ENCODE data around the gene LARGE1. TPM values are rescaled to one million over a fixed set of nuclear protein-coding genes. Genes with fewer than 3 reads are reported as not detected.

LARGE1 gene
- total RNA-seq, 1 donor: 22.8 TPM

DNA sequence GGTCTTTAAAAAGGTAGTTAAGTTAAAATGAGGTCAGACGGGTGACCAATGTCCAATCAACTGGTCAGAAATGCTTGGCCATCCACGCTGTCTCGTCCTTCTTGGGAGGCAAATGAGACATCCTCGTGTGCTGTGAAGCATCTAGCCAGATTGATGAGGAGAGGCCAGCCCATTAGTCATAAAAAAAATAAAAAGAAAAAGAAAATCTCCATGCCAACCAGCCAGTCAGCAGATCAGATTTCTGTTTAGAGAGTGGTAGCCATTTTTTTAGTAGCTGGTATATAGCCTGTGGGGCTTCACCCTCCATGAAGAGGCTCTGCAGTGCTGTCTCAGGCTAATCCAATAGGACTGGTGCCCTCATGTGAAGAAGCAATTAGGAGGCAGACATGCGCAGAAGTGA, 519.0 kb downstream of the LARGE1 start:
- peaks cover 4% of the 10 kb centered on the region for H3K4me1 ChIP-seq (ENCODE audit: insufficient read depth, low read length)
- no peak overlapping the region for H3K4me3 ChIP-seq (ENCODE audit: insufficient read depth, low read length)
- peak overlapping the region; percentile 80 for H2AFZ ChIP-seq (ENCODE audit: low read length)
- DNase-seq (ENCODE audit: insufficient read length, low spot score, missing footprints): peak; percentile 93
- H3K4me2 ChIP-seq (ENCODE audit: insufficient read depth, low read length): no peak overlapping the region
- no peaks in the 10 kb centered on the region for H3K36me3 ChIP-seq (ENCODE audit: insufficient read depth, low read length)
- TF ChIP-seq, protein P1, sequence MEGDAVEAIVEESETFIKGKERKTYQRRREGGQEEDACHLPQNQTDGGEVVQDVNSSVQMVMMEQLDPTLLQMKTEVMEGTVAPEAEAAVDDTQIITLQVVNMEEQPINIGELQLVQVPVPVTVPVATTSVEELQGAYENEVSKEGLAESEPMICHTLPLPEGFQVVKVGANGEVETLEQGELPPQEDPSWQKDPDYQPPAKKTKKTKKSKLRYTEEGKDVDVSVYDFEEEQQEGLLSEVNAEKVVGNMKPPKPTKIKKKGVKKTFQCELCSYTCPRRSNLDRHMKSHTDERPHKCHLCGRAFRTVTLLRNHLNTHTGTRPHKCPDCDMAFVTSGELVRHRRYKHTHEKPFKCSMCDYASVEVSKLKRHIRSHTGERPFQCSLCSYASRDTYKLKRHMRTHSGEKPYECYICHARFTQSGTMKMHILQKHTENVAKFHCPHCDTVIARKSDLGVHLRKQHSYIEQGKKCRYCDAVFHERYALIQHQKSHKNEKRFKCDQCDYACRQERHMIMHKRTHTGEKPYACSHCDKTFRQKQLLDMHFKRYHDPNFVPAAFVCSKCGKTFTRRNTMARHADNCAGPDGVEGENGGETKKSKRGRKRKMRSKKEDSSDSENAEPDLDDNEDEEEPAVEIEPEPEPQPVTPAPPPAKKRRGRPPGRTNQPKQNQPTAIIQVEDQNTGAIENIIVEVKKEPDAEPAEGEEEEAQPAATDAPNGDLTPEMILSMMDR (IDR thresholded peaks at IDR 0.05; ENCODE audit: extremely low read depth, low read depth, low read length): no peak
- peaks cover 3% of the 10 kb centered on the region for H3K9me3 ChIP-seq (ENCODE audit: low read depth, low read length)
- no peaks in the 10 kb centered on the region for H4K20me1 ChIP-seq (ENCODE audit: insufficient read depth, low read length)
- H3K27ac ChIP-seq (ENCODE audit: low read depth, low read length): peak overlapping the region; percentile 40
- no peaks in the 10 kb centered on the region for H3K79me2 ChIP-seq (ENCODE audit: insufficient read depth, low read length)
- H3K27me3 ChIP-seq (ENCODE audit: insufficient read depth, low read length): no peaks in the 10 kb centered on the region

- Histone ChIP-seq H3K4me1 (ENCODE audit: insufficient read depth, low read length) (peaks cover 4% of the 10 kb centered on the region), H3K4me3 (ENCODE audit: insufficient read depth, low read length) (no peak overlapping the region), H3K4me2 (ENCODE audit: insufficient read depth, low read length) (no peak overlapping the region)
Measured at GRCh38 chr22:33400891-33401290, 519.4 kb downstream of the LARGE1 start.

GRCh38 chr22:33400061-33400840, 520.0 kb downstream of the LARGE1 start:
- Histone ChIP-seq H3K27me3 (ENCODE audit: insufficient read depth, low read length) (no peaks in the 10 kb centered on the region), H3K9me3 (ENCODE audit: low read depth, low read length) (peaks cover 3% of the 10 kb centered on the region), H3K4me3 (ENCODE audit: insufficient read depth, low read length) (no peak overlapping the region), H3K4me1 (ENCODE audit: insufficient read depth, low read length) (peaks cover 4% of the 10 kb centered on the region), H3K4me2 (ENCODE audit: insufficient read depth, low read length) (no peak overlapping the region), H4K20me1 (ENCODE audit: insufficient read depth, low read length) (no peaks in the 10 kb centered on the region), H3K27ac (ENCODE audit: low read depth, low read length) (no peak overlapping the region), H2AFZ (ENCODE audit: low read length) (no peak overlapping the region), H3K79me2 (ENCODE audit: insufficient read depth, low read length) (no peaks in the 10 kb centered on the region), H3K36me3 (ENCODE audit: insufficient read depth, low read length) (no peaks in the 10 kb centered on the region)
- TF ChIP-seq, protein P1 (IDR thresholded peaks at IDR 0.05; ENCODE audit: extremely low read depth, low read depth, low read length): no peak
- no peak for DNase-seq (ENCODE audit: insufficient read length, low spot score, missing footprints)

More at GRCh38 chr22:33400891-33401290, 519.4 kb downstream of the LARGE1 start:
- Histone ChIP-seq H2AFZ (ENCODE audit: low read length) (no peak overlapping the region), H3K27ac (ENCODE audit: low read depth, low read length) (peak overlapping the region; percentile 12), H3K27me3 (ENCODE audit: insufficient read depth, low read length) (no peaks in the 10 kb centered on the region), H3K9me3 (ENCODE audit: low read depth, low read length) (peaks cover 3% of the 10 kb centered on the region), H3K79me2 (ENCODE audit: insufficient read depth, low read length) (no peaks in the 10 kb centered on the region), H4K20me1 (ENCODE audit: insufficient read depth, low read length) (no peaks in the 10 kb centered on the region), H3K36me3 (ENCODE audit: insufficient read depth, low read length) (no peaks in the 10 kb centered on the region)
- TF ChIP-seq, protein P1 (IDR thresholded peaks at IDR 0.05; ENCODE audit: extremely low read depth, low read depth, low read length): no peak
- no peak for DNase-seq (ENCODE audit: insufficient read length, low spot score, missing footprints)

DNA sequence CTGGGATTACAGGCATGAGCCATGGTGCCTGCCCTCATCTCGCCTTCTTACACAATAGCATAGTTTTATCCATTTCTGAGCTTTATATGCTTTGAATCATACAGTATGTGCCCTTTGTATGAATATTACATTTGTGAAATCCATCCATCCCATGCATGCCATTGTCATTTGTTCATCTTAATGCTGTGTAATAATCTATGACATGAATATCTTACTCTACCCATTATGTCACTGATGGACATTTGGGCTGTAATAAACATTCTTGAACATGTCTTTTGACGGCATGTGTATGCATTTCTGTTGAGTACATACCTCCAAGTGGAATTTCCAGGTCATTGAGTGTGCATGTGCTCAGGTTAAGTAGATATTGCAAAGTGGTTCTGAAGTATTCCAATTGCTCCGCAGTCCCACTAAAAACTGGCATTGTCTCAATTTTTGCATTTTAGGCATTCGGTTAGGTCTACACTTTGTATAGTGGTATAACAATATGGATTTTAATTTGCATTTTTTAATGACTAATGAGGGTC, 522.8 kb downstream of the LARGE1 start:
- Histone ChIP-seq H3K4me1 (ENCODE audit: insufficient read depth, low read length) (peaks cover 4% of the 10 kb centered on the region), H4K20me1 (ENCODE audit: insufficient read depth, low read length) (no peaks in the 10 kb centered on the region), H3K4me3 (ENCODE audit: insufficient read depth, low read length) (no peak overlapping the region), H3K27me3 (ENCODE audit: insufficient read depth, low read length) (no peaks in the 10 kb centered on the region), H3K79me2 (ENCODE audit: insufficient read depth, low read length) (no peaks in the 10 kb centered on the region), H3K4me2 (ENCODE audit: insufficient read depth, low read length) (no peak overlapping the region), H3K27ac (ENCODE audit: low read depth, low read length) (no peak overlapping the region), H3K9me3 (ENCODE audit: low read depth, low read length) (peaks cover 3% of the 10 kb centered on the region), H3K36me3 (ENCODE audit: insufficient read depth, low read length) (no peaks in the 10 kb centered on the region), H2AFZ (ENCODE audit: low read length) (no peak overlapping the region)
- TF ChIP-seq, protein P1 (IDR thresholded peaks at IDR 0.05; ENCODE audit: extremely low read depth, low read depth, low read length): no peak
- DNase-seq (ENCODE audit: insufficient read length, low spot score, missing footprints): no peak

Measured in osteoblast (primary cell).